Mammary epithelial cell (primary cell): ENCODE measurements around the gene PSMD14.

Experiments
- EZH2 ChIP-seq: IDR thresholded peaks from 2 replicates; pipeline ENCODE4 v1.6.1; 2012; ENCODE audit warnings: low read length, inconsistent platforms, borderline replicate concordance
- TF ChIP-seq, protein P1 (sequence below), 2 donors: IDR thresholded peaks in 1 of 2; conservative IDR thresholded peaks in 1 of 2; 2 replicates each; pipeline ENCODE4 v1.5.1; 2011 to 2012; ENCODE audit warnings: inconsistent platforms in 2 of 2, low read length in 2 of 2, mild to moderate bottlenecking in 2 of 2, control low read depth in 1 of 2, low read depth in 1 of 2; ENCODE audit not compliant: insufficient read depth in 1 of 2; ENCODE audit errors: extremely low read depth in 1 of 2

DNA sequence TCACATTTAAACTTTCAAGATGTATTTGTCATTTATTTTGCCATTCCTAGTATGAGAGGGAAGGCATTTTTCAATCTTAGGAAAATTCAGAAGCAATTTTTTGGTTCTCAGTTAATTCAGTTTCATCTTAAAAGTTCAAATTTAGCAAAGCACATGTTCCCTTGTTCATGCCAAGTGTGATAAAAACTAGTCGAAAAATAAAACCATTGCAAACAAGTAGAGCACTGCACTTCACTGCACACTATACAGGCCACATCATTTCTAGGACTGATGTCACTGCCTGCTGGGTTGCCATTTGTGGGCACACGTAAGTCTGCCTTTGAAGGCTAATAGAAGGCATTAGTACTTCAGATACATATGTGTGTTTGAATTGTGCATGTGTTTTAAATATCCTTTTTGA, 122.2 kb downstream of the PSMD14 start:
- TF ChIP-seq, protein P1, sequence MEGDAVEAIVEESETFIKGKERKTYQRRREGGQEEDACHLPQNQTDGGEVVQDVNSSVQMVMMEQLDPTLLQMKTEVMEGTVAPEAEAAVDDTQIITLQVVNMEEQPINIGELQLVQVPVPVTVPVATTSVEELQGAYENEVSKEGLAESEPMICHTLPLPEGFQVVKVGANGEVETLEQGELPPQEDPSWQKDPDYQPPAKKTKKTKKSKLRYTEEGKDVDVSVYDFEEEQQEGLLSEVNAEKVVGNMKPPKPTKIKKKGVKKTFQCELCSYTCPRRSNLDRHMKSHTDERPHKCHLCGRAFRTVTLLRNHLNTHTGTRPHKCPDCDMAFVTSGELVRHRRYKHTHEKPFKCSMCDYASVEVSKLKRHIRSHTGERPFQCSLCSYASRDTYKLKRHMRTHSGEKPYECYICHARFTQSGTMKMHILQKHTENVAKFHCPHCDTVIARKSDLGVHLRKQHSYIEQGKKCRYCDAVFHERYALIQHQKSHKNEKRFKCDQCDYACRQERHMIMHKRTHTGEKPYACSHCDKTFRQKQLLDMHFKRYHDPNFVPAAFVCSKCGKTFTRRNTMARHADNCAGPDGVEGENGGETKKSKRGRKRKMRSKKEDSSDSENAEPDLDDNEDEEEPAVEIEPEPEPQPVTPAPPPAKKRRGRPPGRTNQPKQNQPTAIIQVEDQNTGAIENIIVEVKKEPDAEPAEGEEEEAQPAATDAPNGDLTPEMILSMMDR (conservative IDR thresholded peaks at IDR 0.05 in 1 of 2, IDR thresholded peaks at IDR 0.05 in 1 of 2; ENCODE audit: extremely low read depth in 1 of 2, insufficient read depth in 1 of 2, low read depth in 1 of 2, low read length in 2 of 2) = no peak
- TF ChIP-seq EZH2 = no peak
